GM18508 (cell line): ENCODE data around the gene SP2.

Experiments
- ATAC-seq: cut with Tn5 transposase; IDR thresholded peaks from one replicate; pipeline ENCODE4 v1.9.1; 2021; ENCODE audit warnings: moderate number of reproducible peaks; ENCODE audit not compliant: insufficient read depth, unreplicated experiment

SP2 gene

GRCh38 chr17:47888293-47888692 is 7.7 kb upstream of the SP2 start:
- no peak for ATAC-seq

- ATAC-seq = no peak
Measured at GRCh38 chr17:47889734-47890529, 6.1 kb upstream of the SP2 start.

- no peak for ATAC-seq
Measured at GRCh38 chr17:47891545-47892088, 4.4 kb upstream of the SP2 start.

DNA sequence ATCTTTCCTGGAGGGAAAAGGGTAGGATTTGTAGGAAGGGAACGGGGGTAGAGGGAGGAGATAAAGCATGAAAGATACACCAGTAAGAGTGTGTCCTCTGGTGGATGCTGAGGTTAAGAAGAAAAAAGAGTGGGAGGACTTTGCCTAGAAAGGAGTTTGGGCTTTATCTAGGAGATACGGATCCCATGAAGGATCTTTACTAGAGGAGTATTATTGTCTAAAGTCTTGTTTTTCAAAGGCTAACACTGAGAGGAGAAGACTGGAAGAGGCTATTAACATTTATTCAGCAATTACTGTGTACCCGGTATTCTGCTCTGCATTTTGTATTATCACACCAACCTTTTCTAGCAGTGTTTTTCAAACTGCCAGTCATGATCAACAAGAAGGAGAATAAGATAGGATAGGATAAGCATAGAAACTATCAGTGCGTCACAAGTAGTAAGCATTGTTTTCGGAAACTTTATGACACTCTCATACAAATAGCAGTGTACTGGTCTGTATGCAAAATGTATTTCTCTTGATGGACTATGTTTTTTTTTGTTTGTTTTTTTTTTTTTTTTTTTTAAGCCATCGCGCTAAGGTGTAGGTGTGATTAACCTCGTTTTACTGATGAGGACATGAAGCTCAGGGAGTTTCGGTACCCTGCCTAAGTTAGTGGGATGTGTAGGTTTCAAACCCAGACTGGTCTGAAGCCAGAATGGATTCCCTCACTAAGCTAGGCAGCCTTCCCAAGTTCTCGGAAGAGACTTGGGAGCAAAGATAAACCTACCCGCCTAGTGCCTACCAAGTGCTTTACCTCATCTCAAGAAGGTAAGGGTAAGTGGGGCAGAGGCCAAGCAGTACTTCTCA is 1.3 kb upstream of the SP2 start:
- no peak for ATAC-seq

DNA sequence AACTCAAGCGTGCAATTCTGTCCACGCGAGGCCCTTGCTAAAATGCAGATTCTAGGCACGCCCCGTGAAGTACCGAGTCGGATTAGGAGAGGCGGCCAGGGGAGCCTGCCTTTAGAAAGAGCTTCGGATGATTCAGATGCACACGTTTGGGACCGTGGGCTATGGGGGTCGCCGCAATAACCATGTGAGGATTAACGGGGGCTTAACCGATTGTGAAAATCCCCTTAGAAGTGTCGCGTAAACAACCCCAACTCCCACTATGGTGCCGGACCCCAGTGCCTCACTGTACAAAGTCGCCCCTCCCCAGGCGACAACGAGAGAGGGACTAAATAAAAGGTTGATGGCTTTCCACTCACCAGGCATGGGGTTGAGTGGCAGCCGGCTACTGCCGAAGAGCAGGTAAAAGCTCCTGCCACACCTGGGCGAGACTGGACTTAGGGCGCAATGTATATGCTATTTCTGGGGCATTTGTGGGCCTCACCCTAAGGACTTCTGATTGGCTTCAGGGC is 635 bp upstream of the SP2 start:
- ATAC-seq = no peak

- ATAC-seq = no peak
Measured at GRCh38 chr17:47896672-47897490, 845 bp downstream of the SP2 start.

DNA sequence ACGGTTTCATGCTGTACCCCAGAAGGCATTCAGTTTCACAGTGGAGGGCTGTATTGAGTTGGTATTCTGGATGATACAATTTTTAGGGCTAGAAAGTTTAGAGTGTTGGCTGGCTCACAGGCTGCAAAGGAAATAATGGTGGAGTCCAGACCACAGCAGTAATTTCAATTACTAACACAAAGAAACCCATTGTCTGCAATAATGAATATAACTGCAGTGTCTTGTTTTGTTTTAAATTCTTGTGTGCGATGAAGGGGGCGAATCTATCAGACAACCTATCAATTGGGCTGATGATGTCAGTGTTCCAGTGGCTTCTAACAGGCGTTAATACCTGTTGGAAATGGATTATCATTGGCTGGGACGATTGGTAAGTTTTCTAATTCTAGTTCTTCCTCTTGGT is 1.5 kb downstream of the SP2 start:
- ATAC-seq = no peak

- no peak for ATAC-seq
Measured at GRCh38 chr17:47898241-47898640, 2.2 kb downstream of the SP2 start.

DNA sequence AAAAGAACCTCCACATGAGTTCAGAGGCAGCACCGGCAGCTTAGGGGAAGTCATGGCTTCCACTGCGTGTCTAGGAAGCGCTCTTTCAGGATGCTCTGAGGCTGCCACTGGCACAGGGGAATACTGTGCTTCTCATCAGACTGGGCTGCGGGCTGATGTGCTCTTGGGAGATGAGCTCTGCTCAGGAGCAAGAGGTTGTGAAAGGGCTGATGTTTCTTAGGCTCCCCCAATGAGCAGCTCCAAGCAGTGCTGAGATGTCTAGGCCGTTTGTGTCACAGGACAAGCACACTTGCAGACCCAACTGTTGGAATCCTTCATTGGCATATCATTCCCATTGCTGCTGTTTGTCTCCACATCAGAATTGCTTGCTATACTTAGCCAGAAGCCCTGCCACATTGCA is 3.6 kb downstream of the SP2 start:
- no peak for ATAC-seq

DNA sequence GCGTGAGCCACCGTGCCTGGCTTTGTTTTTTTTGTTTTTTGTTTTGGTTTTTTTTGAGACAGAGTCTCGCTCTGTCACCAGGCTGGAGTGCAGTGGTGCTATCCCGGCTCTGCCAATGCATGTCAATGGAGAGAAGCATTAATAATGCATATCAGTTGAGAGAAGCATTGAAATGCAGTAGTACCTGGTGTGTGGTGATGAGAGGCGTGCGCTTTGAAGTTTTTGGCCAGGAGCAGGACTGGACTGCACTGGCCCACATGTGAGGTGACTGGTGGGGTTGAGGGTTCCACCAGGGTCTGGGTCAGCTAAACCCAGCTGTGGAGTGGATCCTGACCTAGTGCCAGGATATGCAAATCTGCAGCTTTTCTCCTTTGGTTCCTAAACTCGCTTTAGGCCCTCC is 5.4 kb downstream of the SP2 start:
- no peak for ATAC-seq

GRCh38 chr17:47902039-47902744 is 6.2 kb downstream of the SP2 start:
- ATAC-seq = no peak

DNA sequence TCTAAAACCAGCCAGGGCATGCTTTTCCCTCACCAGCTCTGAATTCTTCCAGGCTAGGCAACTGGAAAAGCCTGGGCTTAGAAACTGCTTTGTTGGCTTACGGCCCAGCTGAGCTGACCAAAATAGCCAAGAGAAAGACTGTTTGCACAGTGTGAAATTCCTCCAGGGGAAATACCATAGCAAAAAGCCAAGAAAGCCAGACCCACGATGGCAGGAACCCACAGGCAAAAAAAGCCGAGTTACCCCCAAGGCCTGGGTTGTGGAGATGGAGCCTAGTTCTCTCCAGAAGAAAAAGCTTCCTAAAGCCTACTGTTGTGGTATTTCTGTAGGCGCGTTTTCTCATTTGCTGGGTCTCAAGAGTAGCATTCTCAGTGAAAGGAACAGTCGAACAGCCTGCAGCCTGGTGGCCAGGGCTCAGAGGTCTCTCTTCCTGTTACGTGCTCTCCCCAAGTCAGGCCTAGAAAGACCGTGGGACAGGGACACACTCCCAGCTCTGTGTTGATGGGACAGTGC is 9.2 kb downstream of the SP2 start:
- no peak for ATAC-seq

- ATAC-seq = no peak
Measured at GRCh38 chr17:47906443-47906842, 10.4 kb downstream of the SP2 start.

GRCh38 chr17:47907932-47908562 is 12.0 kb downstream of the SP2 start:
- no peak for ATAC-seq

GRCh38 chr17:47913050-47913449 is 17.0 kb downstream of the SP2 start:
- no peak for ATAC-seq

DNA sequence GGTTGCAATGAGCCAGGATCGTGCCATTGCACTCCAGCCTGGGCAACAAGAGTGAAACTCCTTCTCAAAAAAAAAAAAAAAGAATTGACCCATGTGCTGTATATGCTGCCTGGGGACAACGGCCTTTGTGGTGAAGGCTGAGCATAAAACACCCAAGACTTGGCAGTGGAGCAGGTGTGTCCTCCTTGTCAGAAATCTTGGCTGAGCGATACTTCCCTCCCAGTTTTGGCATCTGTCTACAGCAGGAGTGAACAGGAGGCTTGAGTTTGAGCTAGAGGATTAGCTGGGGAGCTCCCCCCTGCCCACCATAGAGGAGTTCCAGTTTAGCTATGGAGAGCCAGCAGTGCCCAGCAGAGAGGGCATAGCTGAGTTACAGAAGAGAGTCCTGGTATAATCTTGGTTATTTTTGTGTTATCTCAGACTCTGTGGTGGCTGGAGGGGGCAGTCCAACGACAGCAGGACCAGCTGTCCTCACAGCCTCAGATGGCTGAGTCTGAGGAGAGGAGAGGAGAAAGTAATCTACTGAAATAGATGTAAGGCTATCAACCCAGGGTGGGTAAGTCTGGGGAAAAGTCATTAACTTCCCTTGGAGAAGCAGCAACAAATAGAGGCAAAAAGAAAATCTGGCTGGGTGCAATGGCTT is 18.4 kb downstream of the SP2 start:
- ATAC-seq = no peak

DNA sequence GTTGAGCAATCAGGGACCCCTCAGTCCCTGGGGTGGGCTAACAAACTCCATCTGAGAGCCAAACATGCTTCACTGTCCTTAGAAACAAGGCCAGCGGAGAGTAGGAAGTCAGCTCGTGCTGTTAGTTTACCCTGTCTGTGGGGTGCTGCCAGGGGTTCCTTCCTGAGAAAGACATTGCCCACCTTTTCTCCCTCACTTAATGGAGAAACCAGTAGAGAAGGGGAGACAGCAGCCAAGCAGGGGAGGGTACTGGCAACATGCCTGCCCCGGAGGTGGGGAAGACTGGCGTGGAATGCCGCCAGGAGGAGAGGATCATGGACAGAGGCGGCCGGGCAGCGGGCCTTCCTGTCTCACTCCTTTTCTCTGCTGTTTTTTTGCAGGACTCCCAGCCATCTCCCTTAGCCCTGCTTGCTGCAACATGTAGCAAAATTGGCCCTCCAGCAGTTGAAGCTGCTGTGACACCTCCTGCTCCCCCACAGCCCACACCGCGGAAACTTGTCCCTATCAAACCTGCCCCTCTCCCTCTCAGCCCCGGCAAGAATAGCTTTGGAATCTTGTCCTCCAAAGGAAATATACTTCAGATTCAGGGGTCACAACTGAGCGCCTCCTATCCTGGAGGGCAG is 19.9 kb downstream of the SP2 start:
- ATAC-seq = no peak
